Activated B cell treated with CpG ODN at 0.5 μM for 24 hours (primary cell): Measurements from ENCODE around the gene ZNF124. TPM values are rescaled to one million over a fixed set of nuclear protein-coding genes. Genes with fewer than 3 reads are reported as not detected.
A peak's percentile ranks its signal among the peaks of the same experiment; 100 is the strongest.
"Not testable (repeated sequence)": the region's sequence is repeated elsewhere in the genome, so short reads cannot be mapped to it uniquely, and the experiment has no call there.

Experiments used
- ATAC-seq: fragments of 200-7000 bp; cut with Tn5 transposase; one replicate; pipeline ENCODE4 v1.10.0; 2021; ENCODE audit warnings: low read depth, mild to moderate bottlenecking, moderate library complexity
- CTCF ChIA-PET: fragments of 350-600 bp; sonication (Branson Sonifier 250); formaldehyde crosslinking; loops from one replicate; lab custom pipeline; 2021; ENCODE audit warnings: antibody characterized with exemption; lab: Charles Lee
- POLR2A ChIA-PET: fragments of 350-600 bp; sonication (Branson Sonifier 250); formaldehyde crosslinking; loops from one replicate; lab custom pipeline; 2021; ENCODE audit warnings: antibody characterized with exemption; lab: Charles Lee
- DNase-seq: peaks from one replicate; pipeline ENCODE4 v3.0.0; 2022
- H3K27ac Mint-ChIP-seq: one replicate; pipeline ENCODE4 v1.8.0; 2020; ENCODE audit warnings: mixed read lengths
- H3K27me3 Mint-ChIP-seq: one replicate; pipeline ENCODE4 v1.8.0; 2021; ENCODE audit warnings: mixed read lengths
- H3K36me3 Mint-ChIP-seq: one replicate; pipeline ENCODE4 v1.8.0; 2021; ENCODE audit warnings: low read depth, mixed read lengths
- H3K4me1 Mint-ChIP-seq: one replicate; pipeline ENCODE4 v1.8.0; 2021; ENCODE audit warnings: mixed read lengths
- H3K4me3 Mint-ChIP-seq: one replicate; pipeline ENCODE4 v1.8.0; 2020; ENCODE audit warnings: mild to moderate bottlenecking, mixed read lengths
- H3K9me3 Mint-ChIP-seq: one replicate; pipeline ENCODE4 v1.8.0; 2020; ENCODE audit warnings: mixed read lengths
- intact Hi-C: fragments of 100-400 bp; cut with micrococcal nuclease; formaldehyde crosslinking; loops from one replicate; pipeline ENCODE4 v1.15.1; 2024
- total RNA-seq: library from RNA; stranded (reverse); gene quantifications from 2 replicates; pipeline ENCODE4 v1.2.3, GENCODE V29; 2022
- TF ChIP-seq, protein P1 (sequence below): fragments of 200-600 bp; IDR thresholded peaks from one replicate; pipeline ENCODE4 v1.8.0; 2022; ENCODE audit warnings: antibody characterized with exemption, mild to moderate bottlenecking

Gene ZNF124
- total RNA-seq, 1 donor from 2014 or later = 33.7 TPM

DNA sequence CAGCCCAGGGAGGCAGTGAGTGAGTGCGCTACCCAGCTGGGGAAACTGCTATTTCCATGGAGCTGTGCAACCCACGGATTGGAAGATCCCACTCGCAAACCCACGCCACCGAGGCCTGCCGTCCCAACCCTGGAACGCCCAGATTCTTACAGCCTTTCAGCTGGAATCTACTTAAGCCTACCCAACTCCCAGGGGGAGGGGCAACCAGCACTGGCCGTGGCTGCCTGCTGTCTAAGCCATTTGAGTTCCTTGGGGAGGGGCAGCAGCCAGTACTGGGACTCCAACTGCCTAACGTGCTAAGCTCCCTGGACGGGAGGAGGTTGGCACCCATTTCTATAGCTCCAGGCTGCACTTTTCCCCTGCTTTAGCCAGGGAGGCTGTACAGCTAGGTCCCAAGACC is 40.6 kb downstream of the ZNF124 start:
- Mint-ChIP-seq H3K4me1 (peaks cover 10% of the 10 kb centered on the region), H3K27ac (no peak overlapping the region)
- intact Hi-C loops = no loop called here

DNA sequence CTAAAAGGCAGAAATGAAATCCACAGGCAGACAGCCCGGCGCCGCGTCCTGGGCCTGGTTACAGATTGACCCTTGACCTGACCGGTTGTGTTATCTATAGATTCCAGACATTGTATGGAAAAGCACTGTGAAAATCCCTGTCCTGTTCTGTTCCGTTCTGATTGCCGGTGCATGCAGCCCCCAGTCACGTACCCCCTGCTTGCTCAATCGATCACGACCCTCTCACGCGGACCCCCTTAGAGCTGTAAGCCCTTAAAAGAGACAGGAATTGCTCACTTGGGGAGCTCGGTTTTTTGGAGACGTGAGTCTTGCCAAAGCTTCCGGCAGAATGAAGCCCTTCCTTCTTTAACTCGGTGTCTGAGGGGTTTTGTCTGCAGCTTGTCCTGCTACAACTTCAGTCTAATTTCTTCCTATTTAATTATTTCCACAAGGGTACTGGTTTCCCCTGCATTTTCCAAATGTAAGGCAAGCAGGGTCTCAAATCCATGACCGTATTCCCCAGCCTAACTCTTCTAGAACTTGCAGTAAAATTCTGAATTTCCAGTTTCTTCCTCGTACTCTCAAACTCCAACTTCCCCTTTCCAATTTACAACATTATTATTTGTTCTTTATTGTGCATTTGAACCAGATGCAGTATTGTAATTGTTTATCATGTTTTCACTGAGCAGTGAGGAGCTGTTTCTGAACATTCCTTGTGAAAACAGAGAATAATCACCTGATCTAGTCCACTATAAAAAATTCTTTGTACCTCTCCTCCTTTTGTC is 44.1 kb downstream of the ZNF124 start:
- ATAC-seq, CTCF ChIA-PET, POLR2A ChIA-PET, intact Hi-C loops, H3K27me3 Mint-ChIP-seq, H3K9me3 Mint-ChIP-seq, DNase-seq: not testable (repeated sequence)
- Mint-ChIP-seq H3K4me1 (peaks cover 10% of the 10 kb centered on the region), H3K36me3 (peaks cover 24% of the 10 kb centered on the region), H3K4me3 (peak overlapping the region; percentile 82), H3K27ac (peak overlapping the region; percentile 61)

More for the DNA sequence above, 40.6 kb downstream of the ZNF124 start:
- Mint-ChIP-seq H3K4me3 (no peak overlapping the region), H3K9me3 (peaks cover 29% of the 10 kb centered on the region), H3K36me3 (peaks cover 47% of the 10 kb centered on the region), H3K27me3 (no peaks in the 10 kb centered on the region)
- TF ChIP-seq, protein P1, sequence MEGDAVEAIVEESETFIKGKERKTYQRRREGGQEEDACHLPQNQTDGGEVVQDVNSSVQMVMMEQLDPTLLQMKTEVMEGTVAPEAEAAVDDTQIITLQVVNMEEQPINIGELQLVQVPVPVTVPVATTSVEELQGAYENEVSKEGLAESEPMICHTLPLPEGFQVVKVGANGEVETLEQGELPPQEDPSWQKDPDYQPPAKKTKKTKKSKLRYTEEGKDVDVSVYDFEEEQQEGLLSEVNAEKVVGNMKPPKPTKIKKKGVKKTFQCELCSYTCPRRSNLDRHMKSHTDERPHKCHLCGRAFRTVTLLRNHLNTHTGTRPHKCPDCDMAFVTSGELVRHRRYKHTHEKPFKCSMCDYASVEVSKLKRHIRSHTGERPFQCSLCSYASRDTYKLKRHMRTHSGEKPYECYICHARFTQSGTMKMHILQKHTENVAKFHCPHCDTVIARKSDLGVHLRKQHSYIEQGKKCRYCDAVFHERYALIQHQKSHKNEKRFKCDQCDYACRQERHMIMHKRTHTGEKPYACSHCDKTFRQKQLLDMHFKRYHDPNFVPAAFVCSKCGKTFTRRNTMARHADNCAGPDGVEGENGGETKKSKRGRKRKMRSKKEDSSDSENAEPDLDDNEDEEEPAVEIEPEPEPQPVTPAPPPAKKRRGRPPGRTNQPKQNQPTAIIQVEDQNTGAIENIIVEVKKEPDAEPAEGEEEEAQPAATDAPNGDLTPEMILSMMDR = no peak
- DNase-seq (no peak), ATAC-seq (no peak)
- CTCF ChIA-PET = no interaction called here
- POLR2A ChIA-PET = no interaction called here

DNA sequence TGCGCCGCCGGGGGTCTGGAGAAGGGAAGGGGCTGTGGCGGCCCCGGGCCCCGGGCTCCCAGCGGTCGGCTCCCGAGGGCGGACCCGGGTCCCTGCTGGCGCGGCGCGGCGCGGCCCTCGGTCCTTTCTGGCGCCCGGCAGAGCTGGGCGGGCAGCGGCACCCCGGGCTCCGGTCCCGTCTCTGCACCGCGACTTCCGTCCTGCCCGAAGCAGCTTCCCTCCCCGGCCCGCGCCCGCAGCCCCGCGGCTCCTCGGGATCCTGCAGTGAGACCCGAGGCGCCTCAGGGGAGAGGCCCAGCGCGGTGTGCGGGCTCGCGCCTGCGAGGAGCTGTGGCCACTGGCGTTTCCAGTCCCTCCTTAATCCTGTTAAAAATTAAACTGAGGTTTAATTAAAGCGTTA is 45.2 kb downstream of the ZNF124 start:
- Mint-ChIP-seq H3K36me3 (peaks cover 13% of the 10 kb centered on the region), H3K4me1 (peaks cover 10% of the 10 kb centered on the region)
- DNase-seq, H3K9me3 Mint-ChIP-seq, H3K4me3 Mint-ChIP-seq, H3K27ac Mint-ChIP-seq, H3K27me3 Mint-ChIP-seq, intact Hi-C loops, CTCF ChIA-PET, POLR2A ChIA-PET: not testable (repeated sequence)
- ATAC-seq = peak; percentile 53

DNA sequence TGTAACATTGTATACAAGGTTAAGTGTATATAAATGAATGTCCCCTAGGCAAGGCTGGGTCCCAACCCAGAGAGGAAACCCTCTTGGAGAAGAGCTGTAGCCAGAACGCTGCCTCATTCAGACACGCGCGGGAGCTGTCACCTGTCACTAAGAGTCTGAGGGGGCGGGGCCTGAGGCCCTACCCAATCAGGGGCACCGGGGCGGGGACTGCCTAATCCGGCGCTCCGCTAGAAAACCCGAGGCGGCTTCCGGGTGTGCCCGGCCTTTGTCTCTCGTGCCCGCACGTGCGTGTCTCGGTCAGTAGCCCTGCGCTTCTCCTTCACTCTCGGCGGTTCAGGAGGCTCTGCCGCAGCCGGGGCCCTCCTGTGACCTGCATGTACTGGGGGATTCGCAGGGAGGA is 45.7 kb downstream of the ZNF124 start:
- ATAC-seq = peak; percentile 99
- H3K27me3 Mint-ChIP-seq, CTCF ChIA-PET, H3K9me3 Mint-ChIP-seq, H3K27ac Mint-ChIP-seq, intact Hi-C loops, POLR2A ChIA-PET, DNase-seq, H3K4me3 Mint-ChIP-seq: not testable (repeated sequence)
- H3K4me1 Mint-ChIP-seq = peaks cover 10% of the 10 kb centered on the region
- H3K36me3 Mint-ChIP-seq = peaks cover 13% of the 10 kb centered on the region

DNA sequence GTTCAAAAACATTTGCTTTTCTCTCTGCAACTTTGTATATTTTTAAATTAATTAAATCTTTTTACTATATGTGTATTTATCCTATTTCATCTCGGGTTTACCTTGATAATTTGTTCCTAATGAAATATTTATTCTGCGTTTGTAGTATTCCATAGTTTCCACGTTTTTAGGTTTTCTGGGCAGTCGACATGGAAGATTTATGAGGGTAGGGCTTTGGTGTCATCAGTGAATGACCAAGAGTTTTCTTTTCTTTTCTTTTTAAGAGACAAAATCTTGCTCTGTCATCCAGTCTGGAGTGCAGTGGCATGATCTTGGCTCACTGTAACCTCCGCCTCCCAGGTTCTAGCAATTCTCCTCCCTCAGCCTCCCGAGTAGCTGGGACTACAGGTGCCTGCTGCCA is 50.4 kb downstream of the ZNF124 start:
- Mint-ChIP-seq H3K4me1 (no peaks in the 10 kb centered on the region), H3K27me3 (no peaks in the 10 kb centered on the region), H3K36me3 (no peaks in the 10 kb centered on the region), H3K27ac (no peak overlapping the region), H3K9me3 (peaks cover 2% of the 10 kb centered on the region), H3K4me3 (no peak overlapping the region)
- DNase-seq (no peak), ATAC-seq (no peak)
- ChIA-PET CTCF (no interaction called here), POLR2A (no interaction called here)
- intact Hi-C loops = no loop called here
- TF ChIP-seq, protein P1 = no peak

DNA sequence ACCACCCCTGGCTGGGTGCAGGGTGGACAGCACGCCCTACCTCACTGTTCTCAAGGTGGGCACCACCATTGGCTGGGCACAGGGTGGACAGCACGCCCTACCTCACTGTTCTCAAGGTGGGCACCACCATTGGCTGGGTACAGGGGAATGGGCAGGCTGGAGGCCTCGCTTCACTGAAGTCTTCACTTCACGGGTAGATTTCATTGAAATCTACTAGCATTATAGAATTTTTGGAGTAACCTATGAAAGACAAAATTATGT is 51.5 kb downstream of the ZNF124 start:
- intact Hi-C loops = not testable (repeated sequence)

DNA sequence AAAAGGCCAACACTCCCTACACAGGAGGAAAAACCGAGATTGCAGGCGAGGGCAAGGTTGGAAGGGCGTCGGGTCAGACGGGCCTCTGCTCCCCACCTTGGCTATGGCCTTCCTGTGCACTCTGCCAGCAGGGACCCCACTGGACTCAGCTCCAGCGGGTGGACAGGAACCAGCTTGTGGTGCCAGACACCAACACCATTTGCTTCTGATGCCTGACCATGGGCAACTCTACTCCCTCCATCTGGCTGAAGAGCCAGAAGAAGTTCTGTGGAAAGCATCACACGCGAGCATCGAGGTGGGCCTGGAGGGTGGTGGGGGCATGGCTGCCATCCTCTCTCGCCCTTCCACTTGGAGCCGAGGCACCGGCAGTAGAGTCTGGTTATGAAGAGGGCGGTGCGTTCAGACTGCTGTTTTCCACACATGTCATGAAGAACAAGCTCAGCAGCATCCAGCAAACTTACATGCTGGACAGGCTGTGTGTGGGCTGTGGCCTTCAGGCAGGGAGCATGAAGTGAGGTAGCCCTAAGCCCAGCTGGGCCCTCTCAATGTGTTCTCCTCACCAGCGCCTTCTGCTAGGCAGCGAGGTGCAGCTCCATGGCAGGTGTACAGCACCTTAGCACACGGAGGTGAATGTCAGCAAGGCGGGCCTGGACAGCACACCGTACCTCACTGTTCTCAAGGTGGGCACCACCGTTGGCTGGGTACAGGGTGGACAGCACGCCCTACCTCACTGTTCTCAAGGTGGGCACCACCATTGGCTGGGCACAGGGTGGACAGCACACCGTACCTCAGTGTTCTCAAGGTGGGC is 52.0 kb downstream of the ZNF124 start:
- ChIA-PET CTCF (interaction anchor here (0.5 kb wide), 1 partner anchor 362 kb away, joined by 3 read pairs; no protein-coding TSS in a partner anchor), POLR2A (no interaction called here)
- Mint-ChIP-seq H3K4me3 (no peak overlapping the region), H3K4me1 (no peaks in the 10 kb centered on the region), H3K9me3 (peaks cover 2% of the 10 kb centered on the region), H3K36me3 (no peaks in the 10 kb centered on the region), H3K27ac (no peak overlapping the region), H3K27me3 (no peaks in the 10 kb centered on the region)
- TF ChIP-seq, protein P1 = no peak
- no peak for ATAC-seq
- intact Hi-C loops = no loop called here
- no peak for DNase-seq

More for the DNA sequence above, 51.5 kb downstream of the ZNF124 start:
- H3K4me1 Mint-ChIP-seq, ATAC-seq, H3K36me3 Mint-ChIP-seq, H3K27ac Mint-ChIP-seq, H3K4me3 Mint-ChIP-seq, CTCF ChIA-PET, H3K27me3 Mint-ChIP-seq, DNase-seq, H3K9me3 Mint-ChIP-seq: not testable (repeated sequence)
- POLR2A ChIA-PET = interaction anchor here (0.8 kb wide), 1 partner anchor 9 kb away, joined by 3 read pairs; no protein-coding TSS in a partner anchor
